Measurements from ENCODE around the gene NPAS3. TPM values are rescaled to one million over a fixed set of nuclear protein-coding genes. Genes with fewer than 3 reads are reported as not detected.

NPAS3 gene
- total and polyA plus RNA-seq, 2 of the 8 experiments (the other 6 are each of a cell fraction or from before 2014, with no cell fraction given) = 0.11 to 0.60 TPM

DNA sequence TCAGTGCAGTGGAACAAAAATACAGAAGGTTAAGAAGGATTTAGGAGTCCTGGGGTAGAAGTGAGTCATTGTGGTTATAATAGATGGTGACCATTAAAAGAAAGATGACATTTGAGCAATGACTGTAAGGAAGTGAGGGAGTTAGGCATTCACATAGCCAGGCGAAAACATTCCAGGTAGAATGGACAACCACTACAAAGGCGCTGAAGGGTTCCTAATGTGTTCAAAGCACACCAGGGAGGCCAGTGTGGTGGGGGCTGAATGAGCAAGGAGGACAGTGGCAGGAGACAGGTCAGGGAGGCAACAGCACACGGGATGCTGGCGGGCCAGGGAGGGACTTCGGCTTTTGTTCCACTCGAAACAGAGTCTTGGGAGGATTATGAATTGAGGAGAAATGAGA is 129.9 kb downstream of the NPAS3 start (continued):
- TF ChIP-seq, protein P1, sequence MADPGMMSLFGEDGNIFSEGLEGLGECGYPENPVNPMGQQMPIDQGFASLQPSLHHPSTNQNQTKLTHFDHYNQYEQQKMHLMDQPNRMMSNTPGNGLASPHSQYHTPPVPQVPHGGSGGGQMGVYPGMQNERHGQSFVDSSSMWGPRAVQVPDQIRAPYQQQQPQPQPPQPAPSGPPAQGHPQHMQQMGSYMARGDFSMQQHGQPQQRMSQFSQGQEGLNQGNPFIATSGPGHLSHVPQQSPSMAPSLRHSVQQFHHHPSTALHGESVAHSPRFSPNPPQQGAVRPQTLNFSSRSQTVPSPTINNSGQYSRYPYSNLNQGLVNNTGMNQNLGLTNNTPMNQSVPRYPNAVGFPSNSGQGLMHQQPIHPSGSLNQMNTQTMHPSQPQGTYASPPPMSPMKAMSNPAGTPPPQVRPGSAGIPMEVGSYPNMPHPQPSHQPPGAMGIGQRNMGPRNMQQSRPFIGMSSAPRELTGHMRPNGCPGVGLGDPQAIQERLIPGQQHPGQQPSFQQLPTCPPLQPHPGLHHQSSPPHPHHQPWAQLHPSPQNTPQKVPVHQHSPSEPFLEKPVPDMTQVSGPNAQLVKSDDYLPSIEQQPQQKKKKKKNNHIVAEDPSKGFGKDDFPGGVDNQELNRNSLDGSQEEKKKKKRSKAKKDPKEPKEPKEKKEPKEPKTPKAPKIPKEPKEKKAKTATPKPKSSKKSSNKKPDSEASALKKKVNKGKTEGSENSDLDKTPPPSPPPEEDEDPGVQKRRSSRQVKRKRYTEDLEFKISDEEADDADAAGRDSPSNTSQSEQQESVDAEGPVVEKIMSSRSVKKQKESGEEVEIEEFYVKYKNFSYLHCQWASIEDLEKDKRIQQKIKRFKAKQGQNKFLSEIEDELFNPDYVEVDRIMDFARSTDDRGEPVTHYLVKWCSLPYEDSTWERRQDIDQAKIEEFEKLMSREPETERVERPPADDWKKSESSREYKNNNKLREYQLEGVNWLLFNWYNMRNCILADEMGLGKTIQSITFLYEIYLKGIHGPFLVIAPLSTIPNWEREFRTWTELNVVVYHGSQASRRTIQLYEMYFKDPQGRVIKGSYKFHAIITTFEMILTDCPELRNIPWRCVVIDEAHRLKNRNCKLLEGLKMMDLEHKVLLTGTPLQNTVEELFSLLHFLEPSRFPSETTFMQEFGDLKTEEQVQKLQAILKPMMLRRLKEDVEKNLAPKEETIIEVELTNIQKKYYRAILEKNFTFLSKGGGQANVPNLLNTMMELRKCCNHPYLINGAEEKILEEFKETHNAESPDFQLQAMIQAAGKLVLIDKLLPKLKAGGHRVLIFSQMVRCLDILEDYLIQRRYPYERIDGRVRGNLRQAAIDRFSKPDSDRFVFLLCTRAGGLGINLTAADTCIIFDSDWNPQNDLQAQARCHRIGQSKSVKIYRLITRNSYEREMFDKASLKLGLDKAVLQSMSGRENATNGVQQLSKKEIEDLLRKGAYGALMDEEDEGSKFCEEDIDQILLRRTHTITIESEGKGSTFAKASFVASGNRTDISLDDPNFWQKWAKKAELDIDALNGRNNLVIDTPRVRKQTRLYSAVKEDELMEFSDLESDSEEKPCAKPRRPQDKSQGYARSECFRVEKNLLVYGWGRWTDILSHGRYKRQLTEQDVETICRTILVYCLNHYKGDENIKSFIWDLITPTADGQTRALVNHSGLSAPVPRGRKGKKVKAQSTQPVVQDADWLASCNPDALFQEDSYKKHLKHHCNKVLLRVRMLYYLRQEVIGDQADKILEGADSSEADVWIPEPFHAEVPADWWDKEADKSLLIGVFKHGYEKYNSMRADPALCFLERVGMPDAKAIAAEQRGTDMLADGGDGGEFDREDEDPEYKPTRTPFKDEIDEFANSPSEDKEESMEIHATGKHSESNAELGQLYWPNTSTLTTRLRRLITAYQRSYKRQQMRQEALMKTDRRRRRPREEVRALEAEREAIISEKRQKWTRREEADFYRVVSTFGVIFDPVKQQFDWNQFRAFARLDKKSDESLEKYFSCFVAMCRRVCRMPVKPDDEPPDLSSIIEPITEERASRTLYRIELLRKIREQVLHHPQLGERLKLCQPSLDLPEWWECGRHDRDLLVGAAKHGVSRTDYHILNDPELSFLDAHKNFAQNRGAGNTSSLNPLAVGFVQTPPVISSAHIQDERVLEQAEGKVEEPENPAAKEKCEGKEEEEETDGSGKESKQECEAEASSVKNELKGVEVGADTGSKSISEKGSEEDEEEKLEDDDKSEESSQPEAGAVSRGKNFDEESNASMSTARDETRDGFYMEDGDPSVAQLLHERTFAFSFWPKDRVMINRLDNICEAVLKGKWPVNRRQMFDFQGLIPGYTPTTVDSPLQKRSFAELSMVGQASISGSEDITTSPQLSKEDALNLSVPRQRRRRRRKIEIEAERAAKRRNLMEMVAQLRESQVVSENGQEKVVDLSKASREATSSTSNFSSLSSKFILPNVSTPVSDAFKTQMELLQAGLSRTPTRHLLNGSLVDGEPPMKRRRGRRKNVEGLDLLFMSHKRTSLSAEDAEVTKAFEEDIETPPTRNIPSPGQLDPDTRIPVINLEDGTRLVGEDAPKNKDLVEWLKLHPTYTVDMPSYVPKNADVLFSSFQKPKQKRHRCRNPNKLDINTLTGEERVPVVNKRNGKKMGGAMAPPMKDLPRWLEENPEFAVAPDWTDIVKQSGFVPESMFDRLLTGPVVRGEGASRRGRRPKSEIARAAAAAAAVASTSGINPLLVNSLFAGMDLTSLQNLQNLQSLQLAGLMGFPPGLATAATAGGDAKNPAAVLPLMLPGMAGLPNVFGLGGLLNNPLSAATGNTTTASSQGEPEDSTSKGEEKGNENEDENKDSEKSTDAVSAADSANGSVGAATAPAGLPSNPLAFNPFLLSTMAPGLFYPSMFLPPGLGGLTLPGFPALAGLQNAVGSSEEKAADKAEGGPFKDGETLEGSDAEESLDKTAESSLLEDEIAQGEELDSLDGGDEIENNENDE (IDR thresholded peaks at IDR 0.05; ENCODE audit: insufficient replicate concordance, low read length) = no peak
- TF ChIP-seq RAD21 (IDR thresholded peaks at IDR 0.05 in 1 of 2, conservative IDR thresholded peaks at IDR 0.05 in 1 of 2; ENCODE audit: low read depth in 2 of 2, low read length in 2 of 2) (no peak), TBP (IDR thresholded peaks at IDR 0.05; ENCODE audit: low read depth, low read length) (no peak), GABPA (IDR thresholded peaks at IDR 0.05; ENCODE audit: borderline replicate concordance, insufficient read depth, low read length) (no peak), RNF2 (IDR thresholded peaks at IDR 0.05; ENCODE audit: borderline replicate concordance, low read depth, low read length, missing control alignments, poor library complexity, severe bottlenecking) (no peak), CEBPB (IDR thresholded peaks at IDR 0.05; ENCODE audit: low read depth, low read length) (no peak)

Data from H1 (cell line).